Neural progenitor cell (in vitro differentiated cells): ENCODE data around the gene SPATA4.

Experiments
- CTCF ChIP-seq: fragments of 200-600 bp; sonication (generic); IDR thresholded peaks from 2 replicates; pipeline ENCODE4 v1.5.1; 2017; ENCODE audit warnings: antibody characterized with exemption, mild to moderate bottlenecking
- EZH2 ChIP-seq: fragments of 200-600 bp; sonication (generic); IDR thresholded peaks from 2 replicates; pipeline ENCODE4 v1.6.1; 2017; ENCODE audit warnings: antibody characterized with exemption, mild to moderate bottlenecking, moderate library complexity

- TF ChIP-seq CTCF (no peak), EZH2 (no peak)
These were observed 26.8 kb upstream of the SPATA4 start for GRCh38 chr4:176222149-176222548.
